ENCODE measurements around the gene LVRN. TPM values are rescaled to one million over a fixed set of nuclear protein-coding genes. Genes with fewer than 3 reads are reported as not detected.
"Not testable (repeated sequence)": the region's sequence is repeated elsewhere in the genome, so short reads cannot be mapped to it uniquely, and the experiment has no call there.

The LVRN gene
- under 1 TPM; 0.14 to 0.28 (median 0.21) TPM for total RNA-seq
- 1.3 TPM for polyA plus RNA-seq
- long read RNA-seq, donor 1: 0 reads
- long read RNA-seq, donor 2: 0 reads
- long read RNA-seq, donor 3: 0 reads
- long read RNA-seq, donor 4: 0 reads

- Histone ChIP-seq H3K27me3 (ENCODE audit: control insufficient read depth, insufficient read depth) (peaks cover 3% of the 10 kb centered on the region), H3K4me1 (ENCODE audit: control insufficient read depth, insufficient read depth, low read length) (no peaks in the 10 kb centered on the region), H3K27ac (ENCODE audit: low read length) (no peak within 1 kb of the TSS), H3K4me3 (ENCODE audit: low read length) (peak within 1 kb of the TSS; percentile 29), H3K9me3 (ENCODE audit: control insufficient read depth, low read length) (no peaks in the 10 kb centered on the region)
- DNase-seq: peak in 1 of 3 donors; percentile 40
- WGBS: 5% methylated on average over 18 of the region's 18 CpGs
- ATAC-seq: no peak
- intact Hi-C loops (cut with DNase I): no loop called here
These were observed at the start of gene LVRN for GRCh38 chr5:115962239-115962564. LVRN (plus strand) TSS chr5:115962475; CDS start chr5:115962618, 143 bp downstream.

- intact Hi-C loops (cut with DNase I); H3K9me3 ChIP-seq (ENCODE audit: control insufficient read depth, low read length); H3K4me1 ChIP-seq (ENCODE audit: control insufficient read depth, insufficient read depth, low read length); H3K27me3 ChIP-seq (ENCODE audit: control insufficient read depth, insufficient read depth); H3K27ac ChIP-seq (ENCODE audit: low read length); H3K4me3 ChIP-seq (ENCODE audit: low read length); DNase-seq; ATAC-seq: not testable (repeated sequence)
- 94% methylated on average over 5 of the region's 5 CpGs for WGBS
These were observed 48.5 kb upstream of the LVRN start for GRCh38 chr5:115913623-115914400.

- DNase-seq: no peak
- Histone ChIP-seq H3K4me3 (ENCODE audit: low read length) (no peak overlapping the region), H3K27me3 (ENCODE audit: control insufficient read depth, insufficient read depth) (no peaks in the 10 kb centered on the region), H3K9me3 (ENCODE audit: control insufficient read depth, low read length) (no peaks in the 10 kb centered on the region), H3K27ac (ENCODE audit: low read length) (no peak overlapping the region), H3K4me1 (ENCODE audit: control insufficient read depth, insufficient read depth, low read length) (no peaks in the 10 kb centered on the region)
- 62% methylated on average over 3 of the region's 3 CpGs for WGBS
- intact Hi-C loops (cut with DNase I): no loop called here
- ATAC-seq: peak in 1 of 2 donors; percentile 74
These were observed 42.0 kb upstream of the LVRN start for GRCh38 chr5:115920171-115920725.

- H3K27me3 ChIP-seq (ENCODE audit: control insufficient read depth, insufficient read depth); H3K4me1 ChIP-seq (ENCODE audit: control insufficient read depth, insufficient read depth, low read length); DNase-seq; intact Hi-C loops (cut with DNase I); H3K4me3 ChIP-seq (ENCODE audit: low read length); ATAC-seq; H3K9me3 ChIP-seq (ENCODE audit: control insufficient read depth, low read length); H3K27ac ChIP-seq (ENCODE audit: low read length): not testable (repeated sequence)
- WGBS: 94% methylated on average over 12 of the region's 12 CpGs
These were observed 33.5 kb upstream of the LVRN start for GRCh38 chr5:115928578-115929407.

GRCh38 chr5:115930171-115930570, 32.1 kb upstream of the LVRN start:
- H3K27me3 ChIP-seq (ENCODE audit: control insufficient read depth, insufficient read depth); ATAC-seq; H3K9me3 ChIP-seq (ENCODE audit: control insufficient read depth, low read length); intact Hi-C loops (cut with DNase I); DNase-seq; H3K4me3 ChIP-seq (ENCODE audit: low read length); H3K4me1 ChIP-seq (ENCODE audit: control insufficient read depth, insufficient read depth, low read length); H3K27ac ChIP-seq (ENCODE audit: low read length): not testable (repeated sequence)
- 98% methylated on average over 17 of the region's 17 CpGs for WGBS

GRCh38 chr5:115930630-115931337, 31.5 kb upstream of the LVRN start:
- no peak for ATAC-seq
- no peaks in the 10 kb centered on the region for H3K9me3 ChIP-seq (ENCODE audit: control insufficient read depth, low read length)
- no peak overlapping the region for H3K4me3 ChIP-seq (ENCODE audit: low read length)
- H3K4me1 ChIP-seq (ENCODE audit: control insufficient read depth, insufficient read depth, low read length): no peaks in the 10 kb centered on the region
- intact Hi-C loops (cut with DNase I): no loop called here
- no peaks in the 10 kb centered on the region for H3K27me3 ChIP-seq (ENCODE audit: control insufficient read depth, insufficient read depth)
- no peak for DNase-seq
- no peak overlapping the region for H3K27ac ChIP-seq (ENCODE audit: low read length)
- WGBS: 94% methylated on average over 4 of the region's 4 CpGs

- no peak for ATAC-seq
- no peaks in the 10 kb centered on the region for H3K27me3 ChIP-seq (ENCODE audit: control insufficient read depth, insufficient read depth)
- WGBS: 92% methylated on average over 6 of the region's 6 CpGs
- DNase-seq: no peak
- intact Hi-C loops (cut with DNase I): no loop called here
- H3K9me3 ChIP-seq (ENCODE audit: control insufficient read depth, low read length): no peaks in the 10 kb centered on the region
- H3K4me3 ChIP-seq (ENCODE audit: low read length): no peak overlapping the region
- no peaks in the 10 kb centered on the region for H3K4me1 ChIP-seq (ENCODE audit: control insufficient read depth, insufficient read depth, low read length)
- H3K27ac ChIP-seq (ENCODE audit: low read length): no peak overlapping the region
These were observed 29.3 kb upstream of the LVRN start for GRCh38 chr5:115932991-115933390.

GRCh38 chr5:115934388-115934974, 27.8 kb upstream of the LVRN start:
- no peak overlapping the region for H3K27ac ChIP-seq (ENCODE audit: low read length)
- 92% methylated on average over 10 of the region's 10 CpGs for WGBS
- no peaks in the 10 kb centered on the region for H3K4me1 ChIP-seq (ENCODE audit: control insufficient read depth, insufficient read depth, low read length)
- H3K4me3 ChIP-seq (ENCODE audit: low read length): no peak overlapping the region
- intact Hi-C loops (cut with DNase I): no loop called here
- H3K9me3 ChIP-seq (ENCODE audit: control insufficient read depth, low read length): no peaks in the 10 kb centered on the region
- ATAC-seq: no peak
- DNase-seq: no peak
- H3K27me3 ChIP-seq (ENCODE audit: control insufficient read depth, insufficient read depth): no peaks in the 10 kb centered on the region

- H3K4me3 ChIP-seq (ENCODE audit: low read length): no peak overlapping the region
- DNase-seq (no peak), ATAC-seq (no peak)
- H3K27ac ChIP-seq (ENCODE audit: low read length): no peak overlapping the region
- 94% methylated on average over 1 of the region's 1 CpG for WGBS
- intact Hi-C loops (cut with DNase I): no loop called here
- no peaks in the 10 kb centered on the region for H3K9me3 ChIP-seq (ENCODE audit: control insufficient read depth, low read length)
- no peaks in the 10 kb centered on the region for H3K27me3 ChIP-seq (ENCODE audit: control insufficient read depth, insufficient read depth)
- H3K4me1 ChIP-seq (ENCODE audit: control insufficient read depth, insufficient read depth, low read length): no peaks in the 10 kb centered on the region
These were observed 26.2 kb upstream of the LVRN start for GRCh38 chr5:115936031-115936430.

GRCh38 chr5:115939059-115939458, 23.2 kb upstream of the LVRN start:
- H3K27me3 ChIP-seq (ENCODE audit: control insufficient read depth, insufficient read depth): no peaks in the 10 kb centered on the region
- WGBS: 64% methylated on average over 4 of the region's 4 CpGs
- H3K4me1 ChIP-seq (ENCODE audit: control insufficient read depth, insufficient read depth, low read length): no peaks in the 10 kb centered on the region
- no peak for ATAC-seq
- DNase-seq: no peak
- H3K4me3 ChIP-seq (ENCODE audit: low read length): no peak overlapping the region
- H3K9me3 ChIP-seq (ENCODE audit: control insufficient read depth, low read length): no peaks in the 10 kb centered on the region
- H3K27ac ChIP-seq (ENCODE audit: low read length): no peak overlapping the region
- intact Hi-C loops (cut with DNase I): no loop called here

Measured in right cardiac atrium (tissue), 5 donors.